ENCODE measurements around the gene FOXD3.

FOXD3 gene

GRCh38 chr1:63322114-63322943 lies at the start of gene FOXD3:
Gene FOXD3, plus strand, starts transcription at chr1:63322567. Its CDS starts 492 bp downstream, at chr1:63323059.
- Histone ChIP-seq H3K4me3 (ENCODE audit: low read depth in 1 of 2, low read length in 2 of 2) (peak within 1 kb of the TSS; percentile 12 to 43), H3K9ac (ENCODE audit: low read length) (no peak within 1 kb of the TSS), H3K4me1 (ENCODE audit: insufficient read depth, low read length) (peaks cover 5% of the 10 kb centered on the region), H3K36me3 (ENCODE audit: insufficient read depth, low read length) (no peaks in the 10 kb centered on the region), H3K9me3 (ENCODE audit: low read length) (peaks cover 7% of the 10 kb centered on the region), H3K27me3 (ENCODE audit: control insufficient read depth in 1 of 2, insufficient read depth in 2 of 2, low read length in 2 of 2) (peaks cover 81 to 93% of the 10 kb centered on the region in 2 donors), H3K27ac (ENCODE audit: low read depth, low read length) (no peak within 1 kb of the TSS)

- H3K9me3 ChIP-seq (ENCODE audit: low read length), result no peaks in the 10 kb centered on the region
- H3K27ac ChIP-seq (ENCODE audit: low read depth, low read length), result no peak overlapping the region
- no peaks in the 10 kb centered on the region for H3K4me1 ChIP-seq (ENCODE audit: insufficient read depth, low read length)
- no peaks in the 10 kb centered on the region for H3K27me3 ChIP-seq (ENCODE audit: control insufficient read depth in 1 of 2, insufficient read depth in 2 of 2, low read length in 2 of 2)
- no peaks in the 10 kb centered on the region for H3K36me3 ChIP-seq (ENCODE audit: insufficient read depth, low read length)
- no peak overlapping the region for H3K9ac ChIP-seq (ENCODE audit: low read length)
- H3K4me3 ChIP-seq (ENCODE audit: low read depth in 1 of 2, low read length in 2 of 2), result no peak overlapping the region
These were observed 49.6 kb upstream of the FOXD3 start for GRCh38 chr1:63272811-63273210.

- no peak overlapping the region for H3K9ac ChIP-seq (ENCODE audit: low read length)
- H3K4me3 ChIP-seq (ENCODE audit: low read depth in 1 of 2, low read length in 2 of 2), result no peak overlapping the region
- no peaks in the 10 kb centered on the region for H3K36me3 ChIP-seq (ENCODE audit: insufficient read depth, low read length)
- H3K27me3 ChIP-seq (ENCODE audit: control insufficient read depth in 1 of 2, insufficient read depth in 2 of 2, low read length in 2 of 2), result no peaks in the 10 kb centered on the region
- no peaks in the 10 kb centered on the region for H3K9me3 ChIP-seq (ENCODE audit: low read length)
- H3K4me1 ChIP-seq (ENCODE audit: insufficient read depth, low read length), result no peaks in the 10 kb centered on the region
- H3K27ac ChIP-seq (ENCODE audit: low read depth, low read length), result no peak overlapping the region
These were observed 48.0 kb upstream of the FOXD3 start for GRCh38 chr1:63274371-63274770.

- H3K27ac ChIP-seq (ENCODE audit: low read depth, low read length), result no peak overlapping the region
- H3K9me3 ChIP-seq (ENCODE audit: low read length), result no peaks in the 10 kb centered on the region
- no peaks in the 10 kb centered on the region for H3K36me3 ChIP-seq (ENCODE audit: insufficient read depth, low read length)
- no peak overlapping the region for H3K9ac ChIP-seq (ENCODE audit: low read length)
- H3K4me1 ChIP-seq (ENCODE audit: insufficient read depth, low read length), result no peaks in the 10 kb centered on the region
- H3K27me3 ChIP-seq (ENCODE audit: control insufficient read depth in 1 of 2, insufficient read depth in 2 of 2, low read length in 2 of 2), result no peaks in the 10 kb centered on the region
- H3K4me3 ChIP-seq (ENCODE audit: low read depth in 1 of 2, low read length in 2 of 2), result no peak overlapping the region
These were observed 47.4 kb upstream of the FOXD3 start for GRCh38 chr1:63274979-63275378.

- no peak overlapping the region for H3K4me3 ChIP-seq (ENCODE audit: low read depth in 1 of 2, low read length in 2 of 2)
- no peaks in the 10 kb centered on the region for H3K36me3 ChIP-seq (ENCODE audit: insufficient read depth, low read length)
- H3K4me1 ChIP-seq (ENCODE audit: insufficient read depth, low read length), result no peaks in the 10 kb centered on the region
- H3K9me3 ChIP-seq (ENCODE audit: low read length), result no peaks in the 10 kb centered on the region
- no peak overlapping the region for H3K27ac ChIP-seq (ENCODE audit: low read depth, low read length)
- no peaks in the 10 kb centered on the region for H3K27me3 ChIP-seq (ENCODE audit: control insufficient read depth in 1 of 2, insufficient read depth in 2 of 2, low read length in 2 of 2)
- H3K9ac ChIP-seq (ENCODE audit: low read length), result no peak overlapping the region
These were observed 45.7 kb upstream of the FOXD3 start for GRCh38 chr1:63276624-63277023.

GRCh38 chr1:63277195-63278192 lies 44.9 kb upstream of the FOXD3 start:
- no peak overlapping the region for H3K4me3 ChIP-seq (ENCODE audit: low read depth in 1 of 2, low read length in 2 of 2)
- H3K9me3 ChIP-seq (ENCODE audit: low read length), result no peaks in the 10 kb centered on the region
- H3K36me3 ChIP-seq (ENCODE audit: insufficient read depth, low read length), result no peaks in the 10 kb centered on the region
- no peak overlapping the region for H3K9ac ChIP-seq (ENCODE audit: low read length)
- H3K27me3 ChIP-seq (ENCODE audit: control insufficient read depth in 1 of 2, insufficient read depth in 2 of 2, low read length in 2 of 2), result no peaks in the 10 kb centered on the region
- H3K27ac ChIP-seq (ENCODE audit: low read depth, low read length), result no peak overlapping the region
- no peaks in the 10 kb centered on the region for H3K4me1 ChIP-seq (ENCODE audit: insufficient read depth, low read length)

- Histone ChIP-seq H3K9me3 (ENCODE audit: low read length) (no peaks in the 10 kb centered on the region), H3K4me1 (ENCODE audit: insufficient read depth, low read length) (no peaks in the 10 kb centered on the region), H3K36me3 (ENCODE audit: insufficient read depth, low read length) (no peaks in the 10 kb centered on the region), H3K4me3 (ENCODE audit: low read depth in 1 of 2, low read length in 2 of 2) (no peak overlapping the region), H3K27ac (ENCODE audit: low read depth, low read length) (no peak overlapping the region), H3K27me3 (ENCODE audit: control insufficient read depth in 1 of 2, insufficient read depth in 2 of 2, low read length in 2 of 2) (no peaks in the 10 kb centered on the region), H3K9ac (ENCODE audit: low read length) (no peak overlapping the region)
These were observed 40.6 kb upstream of the FOXD3 start for GRCh38 chr1:63281753-63282152.

- Histone ChIP-seq H3K27ac (ENCODE audit: low read depth, low read length) (no peak overlapping the region), H3K27me3 (ENCODE audit: control insufficient read depth in 1 of 2, insufficient read depth in 2 of 2, low read length in 2 of 2) (no peaks in the 10 kb centered on the region), H3K9ac (ENCODE audit: low read length) (no peak overlapping the region), H3K36me3 (ENCODE audit: insufficient read depth, low read length) (no peaks in the 10 kb centered on the region), H3K4me3 (ENCODE audit: low read depth in 1 of 2, low read length in 2 of 2) (no peak overlapping the region), H3K4me1 (ENCODE audit: insufficient read depth, low read length) (no peaks in the 10 kb centered on the region), H3K9me3 (ENCODE audit: low read length) (no peaks in the 10 kb centered on the region)
These were observed 33.2 kb upstream of the FOXD3 start for GRCh38 chr1:63289135-63289534.

GRCh38 chr1:63294803-63295594 lies 27.4 kb upstream of the FOXD3 start:
- no peaks in the 10 kb centered on the region for H3K36me3 ChIP-seq (ENCODE audit: insufficient read depth, low read length)
- H3K4me3 ChIP-seq (ENCODE audit: low read depth in 1 of 2, low read length in 2 of 2), result no peak overlapping the region

GRCh38 chr1:63304410-63304809 lies 18.0 kb upstream of the FOXD3 start:
- H3K27me3 ChIP-seq (ENCODE audit: control insufficient read depth in 1 of 2, insufficient read depth in 2 of 2, low read length in 2 of 2), result peaks cover 0 to 7% of the 10 kb centered on the region in 2 donors
- no peak overlapping the region for H3K4me3 ChIP-seq (ENCODE audit: low read depth in 1 of 2, low read length in 2 of 2)

More at GRCh38 chr1:63294803-63295594, 27.4 kb upstream of the FOXD3 start:
- Histone ChIP-seq H3K27ac (ENCODE audit: low read depth, low read length) (no peak overlapping the region), H3K4me1 (ENCODE audit: insufficient read depth, low read length) (no peaks in the 10 kb centered on the region), H3K9ac (ENCODE audit: low read length) (no peak overlapping the region), H3K9me3 (ENCODE audit: low read length) (no peaks in the 10 kb centered on the region), H3K27me3 (ENCODE audit: control insufficient read depth in 1 of 2, insufficient read depth in 2 of 2, low read length in 2 of 2) (no peaks in the 10 kb centered on the region)

GRCh38 chr1:63305043-63305442 lies 17.3 kb upstream of the FOXD3 start:
- no peaks in the 10 kb centered on the region for H3K4me1 ChIP-seq (ENCODE audit: insufficient read depth, low read length)
- no peak overlapping the region for H3K9ac ChIP-seq (ENCODE audit: low read length)
- H3K9me3 ChIP-seq (ENCODE audit: low read length), result peaks cover 4% of the 10 kb centered on the region
- H3K27me3 ChIP-seq (ENCODE audit: control insufficient read depth in 1 of 2, insufficient read depth in 2 of 2, low read length in 2 of 2), result peaks cover 0 to 7% of the 10 kb centered on the region in 2 donors
- H3K27ac ChIP-seq (ENCODE audit: low read depth, low read length), result no peak overlapping the region
- no peak overlapping the region for H3K4me3 ChIP-seq (ENCODE audit: low read depth in 1 of 2, low read length in 2 of 2)
- H3K36me3 ChIP-seq (ENCODE audit: insufficient read depth, low read length), result no peaks in the 10 kb centered on the region

More at GRCh38 chr1:63304410-63304809, 18.0 kb upstream of the FOXD3 start:
- no peaks in the 10 kb centered on the region for H3K36me3 ChIP-seq (ENCODE audit: insufficient read depth, low read length)
- H3K9ac ChIP-seq (ENCODE audit: low read length), result no peak overlapping the region
- H3K9me3 ChIP-seq (ENCODE audit: low read length), result peaks cover 4% of the 10 kb centered on the region
- no peak overlapping the region for H3K27ac ChIP-seq (ENCODE audit: low read depth, low read length)
- no peaks in the 10 kb centered on the region for H3K4me1 ChIP-seq (ENCODE audit: insufficient read depth, low read length)

Measured in muscle layer of colon (tissue), 2 donors.